HG02981 (cell line): ENCODE measurements around the gene IRF2.

Source experiments
- ATAC-seq: cut with Tn5 transposase; IDR thresholded peaks from one replicate; pipeline ENCODE4 v1.9.1; 2021; ENCODE audit warnings: mild to moderate bottlenecking, moderate library complexity; ENCODE audit not compliant: unreplicated experiment

Gene IRF2

GRCh38 chr4:184474263-184475095 is at the start of gene IRF2:
TSS of gene IRF2 (minus strand) at chr4:184474550. CDS start at chr4:184429064, 45,486 bp downstream.
- ATAC-seq = peak; percentile 61

GRCh38 chr4:184515606-184516005 is 41.3 kb upstream of the IRF2 start:
- no peak for ATAC-seq

- peak; percentile 97 for ATAC-seq
These were observed 40.0 kb upstream of the IRF2 start for GRCh38 chr4:184514121-184514988.

- no peak for ATAC-seq
These were observed 39.4 kb upstream of the IRF2 start for GRCh38 chr4:184513802-184514120.

- ATAC-seq = no peak
These were observed 36.8 kb upstream of the IRF2 start for GRCh38 chr4:184511156-184511555.

- no peak for ATAC-seq
These were observed 36.1 kb upstream of the IRF2 start for GRCh38 chr4:184510401-184510800.

- ATAC-seq = peak; percentile 99
These were observed 32.3 kb upstream of the IRF2 start for GRCh38 chr4:184506527-184507121.

GRCh38 chr4:184504385-184504784 is 30.0 kb upstream of the IRF2 start:
- no peak for ATAC-seq

GRCh38 chr4:184503869-184504300 is 29.5 kb upstream of the IRF2 start:
- no peak for ATAC-seq

GRCh38 chr4:184500748-184501589 is 26.6 kb upstream of the IRF2 start:
- ATAC-seq = no peak

- ATAC-seq = no peak
These were observed 25.6 kb upstream of the IRF2 start for GRCh38 chr4:184499996-184500395.

- ATAC-seq = no peak
These were observed 24.2 kb upstream of the IRF2 start for GRCh38 chr4:184498598-184498997.

GRCh38 chr4:184489771-184490170 is 15.4 kb upstream of the IRF2 start:
- no peak for ATAC-seq

- ATAC-seq = no peak
These were observed 13.2 kb upstream of the IRF2 start for GRCh38 chr4:184487503-184487902.

- ATAC-seq = no peak
These were observed 10.9 kb upstream of the IRF2 start for GRCh38 chr4:184485279-184485678.

GRCh38 chr4:184481544-184481943 is 7.2 kb upstream of the IRF2 start:
- no peak for ATAC-seq

GRCh38 chr4:184479516-184479950 is 5.2 kb upstream of the IRF2 start:
- ATAC-seq = no peak

GRCh38 chr4:184477201-184477999 is 3.0 kb upstream of the IRF2 start:
- ATAC-seq = no peak

GRCh38 chr4:184476695-184477094 is 2.3 kb upstream of the IRF2 start:
- ATAC-seq = no peak

GRCh38 chr4:184475498-184475897 is 1.1 kb upstream of the IRF2 start:
- ATAC-seq = no peak
